Activated CD8-positive, alpha-beta T cell treated with anti-CD3 and anti-CD28 coated beads for 36 hours (primary cell): Measurements from ENCODE around the gene OSBPL1A. TPM values are rescaled to one million over a fixed set of nuclear protein-coding genes. Genes with fewer than 3 reads are reported as not detected.

Experiments used
- ATAC-seq: fragments of 200-7000 bp; cut with Tn5 transposase; one replicate; pipeline ENCODE4 v1.10.0; 2021; ENCODE audit warnings: mild to moderate bottlenecking, moderate library complexity
- CTCF ChIA-PET: fragments of 350-600 bp; sonication (Branson Sonifier 250); formaldehyde crosslinking; loops from one replicate; lab custom pipeline; 2021; ENCODE audit warnings: antibody characterized with exemption; lab: Charles Lee
- POLR2A ChIA-PET: fragments of 350-600 bp; sonication (Branson Sonifier 250); formaldehyde crosslinking; loops from one replicate; lab custom pipeline; 2021; ENCODE audit warnings: antibody characterized with exemption; lab: Charles Lee
- DNase-seq: peaks from one replicate; pipeline ENCODE4 v3.0.0-alpha.2; 2020
- H3K27ac Mint-ChIP-seq: one replicate; pipeline ENCODE4 v1.8.0; 2021; ENCODE audit warnings: mild to moderate bottlenecking, mixed read lengths
- H3K27me3 Mint-ChIP-seq: one replicate; pipeline ENCODE4 v1.8.0; 2021; ENCODE audit warnings: mixed read lengths
- H3K36me3 Mint-ChIP-seq: one replicate; pipeline ENCODE4 v1.8.0; 2021; ENCODE audit warnings: low read depth, mixed read lengths
- H3K4me1 Mint-ChIP-seq: one replicate; pipeline ENCODE4 v1.8.0; 2021; ENCODE audit warnings: low read depth, mixed read lengths
- H3K4me3 Mint-ChIP-seq: one replicate; pipeline ENCODE4 v1.8.0; 2021; ENCODE audit warnings: mild to moderate bottlenecking, moderate library complexity, mixed read lengths
- H3K9me3 Mint-ChIP-seq: one replicate; pipeline ENCODE4 v1.8.0; 2021; ENCODE audit warnings: mixed read lengths
- CTCF ChIP-seq: fragments of 200-600 bp; IDR thresholded peaks from one replicate; pipeline ENCODE4 v1.8.0; 2022; ENCODE audit warnings: antibody characterized with exemption, mild to moderate bottlenecking
- intact Hi-C: fragments of 100-400 bp; cut with micrococcal nuclease; formaldehyde crosslinking; loops from one replicate; pipeline ENCODE4 v1.10.0; 2022
- total RNA-seq, 2 experiments: library from RNA; stranded (reverse); gene quantifications; one replicate each; pipeline ENCODE4 v1.2.3, GENCODE V29; 2021

The OSBPL1A gene
- total RNA-seq, 2 experiments from 2014 or later = 2.7 to 3.1 TPM

- ATAC-seq = no peak
- intact Hi-C loops = loop anchor here (10.0 kb wide), 1 partner anchor 314 kb away; no protein-coding TSS in a partner anchor
Measured at GRCh38 chr18:24170360-24170759, 227.3 kb downstream of the OSBPL1A start.

GRCh38 chr18:24168496-24168895 is 229.1 kb downstream of the OSBPL1A start:
- H3K27me3 Mint-ChIP-seq = no peaks in the 10 kb centered on the region
- no peak for TF ChIP-seq CTCF
- POLR2A ChIA-PET = no interaction called here
- intact Hi-C loops = no loop called here
- H3K27ac Mint-ChIP-seq = no peak overlapping the region
- no peak for DNase-seq
- no peaks in the 10 kb centered on the region for H3K36me3 Mint-ChIP-seq
- no peaks in the 10 kb centered on the region for H3K4me1 Mint-ChIP-seq
- H3K4me3 Mint-ChIP-seq = no peak overlapping the region
- CTCF ChIA-PET = no interaction called here
- ATAC-seq = no peak
- H3K9me3 Mint-ChIP-seq = no peaks in the 10 kb centered on the region

More at GRCh38 chr18:24170360-24170759, 227.3 kb downstream of the OSBPL1A start:
- Mint-ChIP-seq H3K27me3 (no peaks in the 10 kb centered on the region), H3K4me1 (no peaks in the 10 kb centered on the region), H3K36me3 (no peaks in the 10 kb centered on the region), H3K27ac (no peak overlapping the region), H3K9me3 (no peaks in the 10 kb centered on the region), H3K4me3 (no peak overlapping the region)
- DNase-seq = no peak
- POLR2A ChIA-PET = no interaction called here
- no peak for TF ChIP-seq CTCF
- CTCF ChIA-PET = no interaction called here

- CTCF ChIA-PET = no interaction called here
- H3K27ac Mint-ChIP-seq = no peak overlapping the region
- POLR2A ChIA-PET = no interaction called here
Measured at GRCh38 chr18:24161304-24161703, 236.3 kb downstream of the OSBPL1A start.

GRCh38 chr18:24160086-24160485 is 237.5 kb downstream of the OSBPL1A start:
- ChIA-PET POLR2A (no interaction called here), CTCF (no interaction called here)
- H3K4me1 Mint-ChIP-seq = no peaks in the 10 kb centered on the region
- no peak overlapping the region for H3K4me3 Mint-ChIP-seq
- no peak overlapping the region for H3K27ac Mint-ChIP-seq
- ATAC-seq (no peak), DNase-seq (no peak)
- no peaks in the 10 kb centered on the region for H3K36me3 Mint-ChIP-seq
- intact Hi-C loops = no loop called here
- H3K27me3 Mint-ChIP-seq = no peaks in the 10 kb centered on the region
- no peak for TF ChIP-seq CTCF
- no peaks in the 10 kb centered on the region for H3K9me3 Mint-ChIP-seq

More at GRCh38 chr18:24161304-24161703, 236.3 kb downstream of the OSBPL1A start:
- H3K36me3 Mint-ChIP-seq = no peaks in the 10 kb centered on the region
- no peaks in the 10 kb centered on the region for H3K27me3 Mint-ChIP-seq
- no peak for ATAC-seq
- H3K4me1 Mint-ChIP-seq = no peaks in the 10 kb centered on the region
- no peaks in the 10 kb centered on the region for H3K9me3 Mint-ChIP-seq
- intact Hi-C loops = no loop called here
- no peak overlapping the region for H3K4me3 Mint-ChIP-seq
- no peak for DNase-seq
- no peak for TF ChIP-seq CTCF

GRCh38 chr18:24157855-24158254 is 239.8 kb downstream of the OSBPL1A start:
- Mint-ChIP-seq H3K9me3 (no peaks in the 10 kb centered on the region), H3K4me3 (no peak overlapping the region), H3K4me1 (no peaks in the 10 kb centered on the region), H3K27me3 (no peaks in the 10 kb centered on the region), H3K36me3 (no peaks in the 10 kb centered on the region), H3K27ac (no peak overlapping the region)
- intact Hi-C loops = no loop called here
- ChIA-PET POLR2A (no interaction called here), CTCF (no interaction called here)
- ATAC-seq = no peak
- no peak for TF ChIP-seq CTCF
- no peak for DNase-seq
